Measurements from ENCODE around the gene OCRL.

GRCh38 chrX:129565046-129565650 lies 25.1 kb downstream of the OCRL start:
- TF ChIP-seq, protein P1, sequence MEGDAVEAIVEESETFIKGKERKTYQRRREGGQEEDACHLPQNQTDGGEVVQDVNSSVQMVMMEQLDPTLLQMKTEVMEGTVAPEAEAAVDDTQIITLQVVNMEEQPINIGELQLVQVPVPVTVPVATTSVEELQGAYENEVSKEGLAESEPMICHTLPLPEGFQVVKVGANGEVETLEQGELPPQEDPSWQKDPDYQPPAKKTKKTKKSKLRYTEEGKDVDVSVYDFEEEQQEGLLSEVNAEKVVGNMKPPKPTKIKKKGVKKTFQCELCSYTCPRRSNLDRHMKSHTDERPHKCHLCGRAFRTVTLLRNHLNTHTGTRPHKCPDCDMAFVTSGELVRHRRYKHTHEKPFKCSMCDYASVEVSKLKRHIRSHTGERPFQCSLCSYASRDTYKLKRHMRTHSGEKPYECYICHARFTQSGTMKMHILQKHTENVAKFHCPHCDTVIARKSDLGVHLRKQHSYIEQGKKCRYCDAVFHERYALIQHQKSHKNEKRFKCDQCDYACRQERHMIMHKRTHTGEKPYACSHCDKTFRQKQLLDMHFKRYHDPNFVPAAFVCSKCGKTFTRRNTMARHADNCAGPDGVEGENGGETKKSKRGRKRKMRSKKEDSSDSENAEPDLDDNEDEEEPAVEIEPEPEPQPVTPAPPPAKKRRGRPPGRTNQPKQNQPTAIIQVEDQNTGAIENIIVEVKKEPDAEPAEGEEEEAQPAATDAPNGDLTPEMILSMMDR (IDR thresholded peaks at IDR 0.05) = no peak
- TF ChIP-seq POLR2A (IDR thresholded peaks at IDR 0.05) = no peak

Data from uterus (tissue), 2 donors.